NCI-H1105 (cell line): ENCODE measurements around the gene TTC6.

Experiments
- DNase-seq: peaks from one replicate; lab custom pipeline; 2025; lab: John Stamatoyannopoulos, UW

Gene TTC6

DNA sequence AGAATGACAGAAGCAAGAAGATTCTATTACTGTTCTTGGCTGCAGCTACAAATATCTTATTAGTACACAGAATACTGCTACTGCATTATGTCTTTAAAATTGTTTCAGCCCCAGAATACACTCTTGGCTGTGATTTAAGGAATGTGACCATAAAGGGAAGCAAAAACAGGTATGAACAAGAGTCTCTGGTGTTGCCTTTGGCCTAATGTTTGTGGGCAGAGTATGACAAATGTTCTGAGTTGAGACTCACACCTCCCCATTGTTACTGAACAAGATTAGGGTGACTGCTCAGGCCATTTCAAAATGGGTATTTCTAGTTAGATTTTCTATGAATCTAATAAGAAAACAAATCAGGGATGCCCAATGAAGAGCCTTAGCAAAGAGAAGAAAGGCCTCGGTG, 28.5 kb downstream of the TTC6 start:
- no peak for DNase-seq

DNA sequence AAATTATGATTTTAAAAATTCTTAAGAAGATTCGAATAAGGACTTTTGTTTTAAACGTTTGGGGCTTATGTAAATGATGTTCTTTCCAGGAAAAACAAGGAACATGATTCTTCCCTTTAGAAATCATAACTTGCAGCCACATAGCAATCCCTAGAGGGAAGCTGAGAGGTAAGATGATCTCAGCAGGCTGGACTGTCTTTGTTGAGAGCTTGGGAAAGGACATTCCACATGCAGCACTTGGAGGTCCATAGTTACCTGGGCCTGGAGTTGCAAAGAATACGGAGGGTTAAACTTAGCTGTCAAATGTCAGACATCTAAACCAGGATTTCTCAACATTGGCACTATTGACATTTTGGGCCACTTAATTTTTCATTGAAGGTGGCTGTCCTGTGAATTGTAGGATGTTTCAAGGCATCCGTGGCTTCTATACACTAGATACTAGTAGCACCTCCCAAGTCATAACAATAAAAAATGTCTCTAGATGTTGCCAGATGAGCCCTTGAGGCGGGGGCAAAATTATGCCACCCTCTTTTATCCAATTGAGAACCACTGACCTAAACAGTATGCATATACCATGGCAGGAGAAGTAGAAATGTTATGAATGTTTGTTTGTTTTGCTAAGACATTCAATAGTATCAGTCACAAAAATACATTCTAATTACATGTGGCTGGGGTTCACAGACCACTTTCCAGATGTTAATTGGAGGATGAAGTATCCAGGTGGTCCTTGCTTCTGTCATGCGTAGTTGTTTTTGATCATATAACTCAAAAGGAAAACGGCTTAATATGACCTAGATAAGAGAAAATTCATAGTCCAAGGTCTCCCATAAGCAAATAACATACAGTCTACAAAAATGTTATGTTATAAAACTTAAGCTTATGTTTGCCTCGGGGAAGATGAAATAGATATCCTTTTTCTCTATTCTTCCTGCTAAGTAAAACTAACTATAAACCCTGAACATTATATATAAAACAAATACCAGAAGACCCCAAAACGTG, 30.5 kb downstream of the TTC6 start:
- no peak for DNase-seq

DNA sequence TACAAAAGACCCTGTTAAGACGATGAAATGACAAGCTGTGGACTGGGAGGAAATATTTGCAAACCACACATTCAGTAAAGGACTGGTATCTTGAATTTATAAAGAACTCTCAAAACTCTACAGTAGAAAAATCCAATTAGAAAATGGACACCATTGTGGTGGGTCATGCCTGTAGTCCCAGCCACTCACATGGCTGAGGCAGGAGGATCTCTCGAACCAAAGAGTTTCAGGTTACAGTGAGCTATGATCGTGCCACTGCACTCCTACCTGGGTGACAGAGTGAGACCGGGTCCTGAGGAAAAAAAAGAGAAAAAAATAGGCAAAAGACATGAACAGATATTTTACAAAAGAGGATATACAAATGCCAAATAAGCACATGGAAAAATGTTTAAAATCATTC, 41.9 kb downstream of the TTC6 start:
- no peak for DNase-seq

DNA sequence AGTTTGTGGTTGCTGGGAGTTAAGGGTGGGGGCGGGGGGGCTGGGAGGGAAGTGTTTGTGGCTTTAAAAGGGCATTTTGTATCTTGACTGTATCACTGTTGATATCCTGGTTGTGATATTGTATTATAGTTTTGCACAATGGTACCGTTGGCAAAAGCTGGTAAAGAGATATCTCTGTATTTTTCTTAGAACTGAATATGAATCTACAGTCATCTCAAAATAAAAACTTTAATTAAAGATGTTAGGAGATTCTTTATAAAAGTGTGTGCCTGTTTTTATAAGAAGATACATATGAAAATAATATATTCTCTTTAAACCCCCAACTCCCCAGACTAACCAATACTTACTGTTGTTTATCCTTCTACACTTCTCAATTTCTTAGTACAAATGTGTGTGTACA, 43.2 kb downstream of the TTC6 start:
- no peak for DNase-seq

DNA sequence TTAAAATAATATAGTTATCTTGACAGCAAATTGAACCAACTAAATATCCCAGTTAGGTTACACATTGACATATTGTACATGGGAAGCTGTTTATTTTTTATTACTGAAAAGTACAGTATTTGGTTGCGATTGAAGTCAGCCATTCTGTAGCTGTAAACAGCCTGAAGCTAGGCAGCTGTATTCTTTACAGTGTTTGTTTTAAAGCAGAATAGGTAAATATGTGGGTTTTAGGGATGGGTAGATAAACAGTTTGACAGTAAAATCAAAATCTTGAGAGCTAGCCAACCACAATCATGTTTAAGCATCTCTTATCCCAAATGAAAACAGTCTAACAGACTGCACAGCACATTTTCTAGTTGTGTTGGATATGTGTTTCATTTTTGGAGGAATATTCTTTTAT, 45.7 kb downstream of the TTC6 start:
- no peak for DNase-seq

DNA sequence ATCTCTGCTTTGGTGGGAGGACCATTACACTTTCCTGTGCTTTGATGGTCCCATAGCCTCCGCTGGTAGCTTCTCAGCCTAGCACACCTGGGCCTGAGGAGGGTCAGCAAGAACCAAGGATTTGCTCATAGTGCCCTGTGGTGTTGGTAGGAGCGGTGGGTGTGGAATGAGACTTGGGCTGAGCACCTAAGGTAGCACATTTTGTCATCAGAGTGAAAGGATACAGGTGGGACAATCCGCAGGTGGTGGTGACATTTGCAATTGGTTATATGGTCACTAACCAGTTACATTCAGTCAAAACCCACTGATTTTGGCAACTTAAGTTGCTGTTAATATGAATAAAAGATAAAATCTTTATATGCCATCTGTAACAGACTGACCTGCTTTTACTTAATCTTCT, 46.7 kb downstream of the TTC6 start:
- DNase-seq: no peak

DNA sequence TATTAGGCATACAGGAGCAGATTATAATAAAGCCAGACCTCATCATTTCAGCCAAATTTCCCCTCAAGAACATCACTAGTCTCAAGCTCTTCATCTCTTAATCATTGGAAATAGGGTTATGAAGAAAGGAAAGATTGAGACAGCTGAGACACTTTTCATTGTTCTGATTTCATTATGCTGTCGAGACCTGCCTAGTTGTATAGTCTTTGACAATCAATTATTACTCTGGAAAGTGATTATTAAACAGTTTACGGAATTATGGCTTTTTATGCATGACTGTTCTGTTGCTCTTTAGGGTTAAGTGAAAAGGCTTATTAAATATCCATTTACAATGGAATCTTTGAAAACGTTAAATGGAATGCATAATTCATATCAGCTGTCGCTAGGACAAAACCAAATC, 48.3 kb downstream of the TTC6 start:
- DNase-seq: peak; percentile 61
